CD4-positive, alpha-beta T cell treated with Interleukin-17A for 4 hours (primary cell): Measurements from ENCODE around the gene DNAAF8.

ENCODE experiments used
- DNase-seq: peaks from one replicate; pipeline ENCODE4 v3.0.0-alpha.2; 2020; ENCODE audit warnings: mixed read lengths

DNAAF8 gene

GRCh38 chr16:4695473-4696171 lies 38.7 kb upstream of the DNAAF8 start:
- no peak for DNase-seq

- no peak for DNase-seq
Measured at GRCh38 chr16:4696172-4696904, 38.0 kb upstream of the DNAAF8 start.

- DNase-seq = no peak
Measured at GRCh38 chr16:4696905-4697847, 37.2 kb upstream of the DNAAF8 start.

GRCh38 chr16:4697848-4698291 lies 36.5 kb upstream of the DNAAF8 start:
- DNase-seq = no peak

GRCh38 chr16:4698321-4699045 lies 35.9 kb upstream of the DNAAF8 start:
- DNase-seq = no peak

- DNase-seq = no peak
Measured at GRCh38 chr16:4699046-4699556, 35.2 kb upstream of the DNAAF8 start.

GRCh38 chr16:4700380-4700996 lies 33.8 kb upstream of the DNAAF8 start:
- DNase-seq = peak; percentile 44

GRCh38 chr16:4700997-4701743 lies 33.2 kb upstream of the DNAAF8 start:
- DNase-seq = no peak

GRCh38 chr16:4701791-4702465 lies 32.4 kb upstream of the DNAAF8 start:
- DNase-seq = no peak

- DNase-seq = no peak
Measured at GRCh38 chr16:4702466-4702808, 31.9 kb upstream of the DNAAF8 start.

- no peak for DNase-seq
Measured at GRCh38 chr16:4703906-4704305, 30.4 kb upstream of the DNAAF8 start.

- DNase-seq = no peak
Measured at GRCh38 chr16:4704491-4704890, 29.8 kb upstream of the DNAAF8 start.

GRCh38 chr16:4704913-4705312 lies 29.4 kb upstream of the DNAAF8 start:
- no peak for DNase-seq

GRCh38 chr16:4706871-4707270 lies 27.5 kb upstream of the DNAAF8 start:
- DNase-seq = no peak

- DNase-seq = no peak
Measured at GRCh38 chr16:4709481-4709880, 24.9 kb upstream of the DNAAF8 start.

- DNase-seq = no peak
Measured at GRCh38 chr16:4713663-4714501, 20.5 kb upstream of the DNAAF8 start.

- DNase-seq = no peak
Measured at GRCh38 chr16:4714996-4715395, 19.3 kb upstream of the DNAAF8 start.

- DNase-seq = no peak
Measured at GRCh38 chr16:4718466-4718865, 15.9 kb upstream of the DNAAF8 start.

GRCh38 chr16:4723071-4723767 lies 11.1 kb upstream of the DNAAF8 start:
- no peak for DNase-seq
